Anterior cingulate cortex (tissue), 58 donors: Measurements from ENCODE around the gene AKR1C1.
A peak's percentile ranks its signal among the peaks of the same experiment; 100 is the strongest.
"Not testable (repeated sequence)": the region's sequence is repeated elsewhere in the genome, so short reads cannot be mapped to it uniquely, and the experiment has no call there.

ENCODE experiments used
- DNase-seq, 58 donors: peaks; one replicate each; lab custom pipeline; 2025; lab: John Stamatoyannopoulos, UW

Gene AKR1C1

DNA sequence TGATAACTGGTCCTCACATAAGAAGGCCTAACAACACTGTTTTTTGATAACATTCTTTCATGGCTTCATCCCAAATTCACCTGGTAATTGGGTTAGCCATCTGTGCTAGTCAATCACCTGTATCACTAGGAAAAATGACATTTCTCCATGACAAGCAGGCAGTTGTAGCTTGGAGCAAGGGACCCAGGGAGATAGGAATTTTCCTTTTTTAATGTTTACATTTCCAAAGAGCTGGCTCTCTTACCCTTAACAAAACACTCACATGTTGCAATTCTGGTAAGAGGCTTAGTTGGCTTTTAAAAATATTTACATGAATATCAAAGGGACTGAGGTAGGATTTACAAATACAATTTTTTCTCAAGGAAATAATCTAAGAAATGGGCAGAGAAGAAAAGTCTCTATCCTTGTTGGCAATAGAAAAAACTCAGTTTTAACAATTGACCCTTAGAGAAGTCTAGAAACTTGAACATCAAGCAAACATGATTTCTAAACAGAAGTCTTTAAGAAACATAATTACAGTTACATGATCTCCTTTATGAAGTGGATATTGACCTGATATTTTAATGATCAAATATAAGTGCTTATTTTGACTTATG, 16.1 kb upstream of the AKR1C1 start:
- no peak for DNase-seq

GRCh38 chr10:4947635-4948596, 15.3 kb upstream of the AKR1C1 start:
- peak in 4 of 58 donors; percentile 5 to 34 (median 12) for DNase-seq

DNA sequence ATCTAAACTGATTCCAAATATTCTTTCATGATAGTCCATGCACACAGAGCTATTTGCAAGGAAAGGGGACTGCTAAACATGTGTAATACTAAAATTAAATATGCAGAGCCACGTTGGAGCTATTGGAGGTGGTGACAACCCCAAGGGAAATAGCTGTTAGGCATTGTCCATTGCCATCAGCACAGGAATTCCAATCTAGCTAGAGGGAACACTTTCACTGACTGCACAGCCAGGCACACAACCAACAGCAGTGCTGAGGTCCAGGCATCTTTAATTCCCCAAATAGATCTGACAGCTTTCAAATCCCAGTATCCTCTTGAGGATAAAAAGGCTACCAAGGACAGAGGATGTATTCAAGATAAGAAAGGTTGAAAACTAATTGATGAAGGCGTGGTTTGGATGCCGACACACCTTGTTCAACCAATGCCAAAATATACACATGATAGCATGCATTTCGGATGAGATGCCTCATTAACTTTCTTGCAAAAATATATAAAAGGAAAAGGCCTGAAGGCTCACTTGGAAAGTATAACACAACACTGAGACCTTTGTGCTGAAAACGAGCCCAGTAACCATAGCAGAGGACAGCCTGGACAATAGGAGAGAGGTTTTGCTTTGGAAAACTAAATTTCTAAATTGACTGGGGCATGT, 11.6 kb upstream of the AKR1C1 start:
- not testable (repeated sequence) for DNase-seq

GRCh38 chr10:4953405-4953804, 9.8 kb upstream of the AKR1C1 start:
- DNase-seq, result no peak

GRCh38 chr10:4956088-4956487, 7.1 kb upstream of the AKR1C1 start:
- DNase-seq, result not testable (repeated sequence)

DNA sequence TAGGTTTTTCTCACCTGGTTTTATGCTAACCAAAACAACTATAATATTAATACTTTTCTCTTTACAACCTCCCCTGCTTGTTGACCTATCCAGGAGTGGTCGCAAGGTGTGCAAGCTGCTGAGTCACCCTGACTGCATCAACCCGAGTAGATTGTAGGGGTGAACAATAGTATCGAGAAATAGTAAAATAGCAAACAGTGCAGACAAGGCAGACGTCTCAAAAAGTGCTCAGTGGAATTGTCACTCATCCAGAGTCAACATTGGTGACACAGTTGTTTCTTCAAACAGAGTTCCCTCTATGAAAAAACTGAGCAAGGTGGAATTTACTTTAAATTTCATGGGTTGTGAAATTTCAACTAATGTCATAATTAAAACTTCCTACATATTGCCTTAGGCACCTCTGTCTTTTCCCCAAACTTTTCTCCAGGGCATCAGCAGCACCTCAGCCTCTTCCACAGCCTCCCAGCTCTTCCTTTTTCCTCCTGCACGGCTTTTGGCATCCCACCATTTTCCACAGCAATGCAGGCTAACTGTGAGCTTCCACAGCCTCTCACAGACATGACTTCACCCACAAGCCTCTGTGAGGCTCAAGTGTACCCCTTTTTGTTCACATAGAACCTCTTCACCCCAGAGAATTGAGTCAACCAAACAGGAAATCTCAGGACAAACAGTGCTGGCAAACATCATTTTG, 6.1 kb upstream of the AKR1C1 start:
- DNase-seq, result not testable (repeated sequence)

GRCh38 chr10:4961558-4961957, 1.7 kb upstream of the AKR1C1 start:
- not testable (repeated sequence) for DNase-seq

GRCh38 chr10:4962308-4962707, 907 bp upstream of the AKR1C1 start:
- not testable (repeated sequence) for DNase-seq

- DNase-seq, result not testable (repeated sequence)
Measured at GRCh38 chr10:4963815-4964154, 570 bp downstream of the AKR1C1 start.

DNA sequence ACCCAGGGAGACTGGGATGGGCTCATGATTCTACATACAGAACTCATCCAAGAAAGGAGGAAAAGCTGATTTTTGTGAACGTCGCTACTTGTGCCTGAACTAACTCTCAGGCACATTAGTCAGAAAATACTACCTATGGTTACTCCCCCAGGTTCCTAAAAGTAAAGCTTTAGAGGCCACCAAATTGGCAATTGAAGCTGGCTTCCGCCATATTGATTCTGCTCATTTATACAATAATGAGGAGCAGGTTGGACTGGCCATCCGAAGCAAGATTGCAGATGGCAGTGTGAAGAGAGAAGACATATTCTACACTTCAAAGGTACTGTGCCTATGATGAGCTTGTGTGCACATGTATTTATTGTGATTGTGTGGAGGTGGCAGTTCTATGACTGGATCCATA, 2.5 kb downstream of the AKR1C1 start:
- not testable (repeated sequence) for DNase-seq

DNA sequence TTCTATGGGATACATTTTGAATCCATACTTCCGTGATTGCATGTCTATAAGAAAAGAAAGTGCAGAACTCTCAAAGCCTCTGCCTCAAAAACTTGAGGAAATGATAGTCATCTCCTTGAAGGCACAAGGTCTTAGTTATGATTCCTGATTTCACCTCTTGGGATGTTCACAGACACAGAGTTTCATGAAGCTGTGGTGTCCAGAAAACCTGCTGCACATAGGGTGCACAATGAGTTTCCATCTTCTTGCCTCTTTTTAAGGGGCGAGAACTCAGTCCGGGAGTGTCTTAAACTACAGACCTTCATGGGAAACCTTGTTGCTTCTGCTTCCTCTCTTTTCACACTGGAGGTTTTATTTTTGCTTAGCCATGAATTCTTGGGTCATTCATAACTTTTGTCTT, 4.0 kb downstream of the AKR1C1 start:
- not testable (repeated sequence) for DNase-seq

GRCh38 chr10:4969289-4969688, 6.1 kb downstream of the AKR1C1 start:
- not testable (repeated sequence) for DNase-seq

GRCh38 chr10:4970362-4970761, 7.1 kb downstream of the AKR1C1 start:
- DNase-seq, result not testable (repeated sequence)

DNA sequence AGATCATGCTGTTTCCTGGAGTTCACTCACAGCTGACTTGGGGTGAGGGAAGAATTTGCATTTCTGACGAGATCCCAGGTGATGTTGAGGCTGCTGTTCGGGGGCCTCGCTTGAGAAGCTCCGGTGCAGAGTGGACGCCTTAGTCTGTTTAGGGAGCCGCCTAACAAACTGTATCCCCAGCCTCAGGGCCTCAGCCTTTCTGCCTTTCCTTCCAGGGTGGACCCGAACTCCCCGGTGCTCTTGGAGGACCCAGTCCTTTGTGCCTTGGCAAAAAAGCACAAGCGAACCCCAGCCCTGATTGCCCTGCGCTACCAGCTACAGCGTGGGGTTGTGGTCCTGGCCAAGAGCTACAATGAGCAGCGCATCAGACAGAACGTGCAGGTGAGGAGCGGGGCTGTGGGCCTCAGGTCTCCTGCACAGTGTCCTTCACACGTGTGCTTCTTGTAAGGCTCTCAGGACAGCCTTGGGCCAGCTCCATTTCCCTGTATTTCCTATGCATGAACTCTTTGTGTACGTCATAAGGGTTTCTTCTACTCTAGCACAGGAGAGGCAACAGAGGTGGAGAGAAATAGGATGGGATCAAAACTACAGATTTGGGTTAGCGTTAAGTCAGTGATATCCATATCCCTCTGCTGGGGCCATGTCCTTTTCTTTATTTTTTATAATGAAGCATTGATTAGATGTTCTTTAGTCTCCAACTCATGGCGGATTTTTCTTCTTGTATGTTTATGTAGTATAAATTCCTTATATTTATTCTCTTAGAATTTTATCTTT, 9.3 kb downstream of the AKR1C1 start:
- not testable (repeated sequence) for DNase-seq

- DNase-seq, result not testable (repeated sequence)
Measured at GRCh38 chr10:4973294-4973693, 10.1 kb downstream of the AKR1C1 start.

DNA sequence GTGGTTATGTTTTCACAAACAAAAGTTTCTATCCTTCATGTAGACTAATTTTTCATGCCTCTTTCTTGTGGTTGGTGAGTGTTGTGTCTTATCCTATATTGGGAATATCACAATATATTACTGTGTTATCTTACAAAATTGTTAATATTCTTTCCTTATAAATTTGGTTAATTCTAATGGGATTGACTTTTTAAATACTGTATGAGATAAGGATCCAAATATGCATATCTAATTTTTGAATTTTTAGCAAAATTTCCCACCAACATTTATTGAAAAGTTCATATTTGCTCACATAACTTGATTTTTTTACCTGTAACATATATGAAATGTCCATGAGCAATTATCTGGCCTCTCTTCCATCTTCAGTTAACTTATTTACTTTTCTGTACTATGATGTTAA, 11.2 kb downstream of the AKR1C1 start:
- DNase-seq, result not testable (repeated sequence)

- DNase-seq, result no peak
Measured at GRCh38 chr10:4977025-4977424, 13.8 kb downstream of the AKR1C1 start.

DNA sequence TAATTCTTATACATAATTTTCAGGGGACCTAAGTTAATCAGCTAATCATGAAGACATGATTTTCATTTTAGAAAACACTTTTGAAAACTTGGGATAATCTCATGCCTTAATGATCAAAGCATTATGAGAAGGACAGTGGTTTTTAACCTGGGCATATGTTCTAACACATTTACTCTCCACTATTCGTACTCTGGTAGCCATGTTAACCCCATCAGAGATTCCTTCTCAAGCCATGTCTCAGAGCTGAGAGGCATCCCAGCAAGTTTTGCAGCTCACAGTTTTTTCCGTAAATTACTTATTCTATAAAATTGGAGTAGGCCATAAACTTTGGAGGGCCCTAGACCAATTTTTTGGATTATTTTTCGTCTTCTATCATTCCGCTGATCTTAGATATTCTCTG, 15.7 kb downstream of the AKR1C1 start:
- no peak for DNase-seq

DNA sequence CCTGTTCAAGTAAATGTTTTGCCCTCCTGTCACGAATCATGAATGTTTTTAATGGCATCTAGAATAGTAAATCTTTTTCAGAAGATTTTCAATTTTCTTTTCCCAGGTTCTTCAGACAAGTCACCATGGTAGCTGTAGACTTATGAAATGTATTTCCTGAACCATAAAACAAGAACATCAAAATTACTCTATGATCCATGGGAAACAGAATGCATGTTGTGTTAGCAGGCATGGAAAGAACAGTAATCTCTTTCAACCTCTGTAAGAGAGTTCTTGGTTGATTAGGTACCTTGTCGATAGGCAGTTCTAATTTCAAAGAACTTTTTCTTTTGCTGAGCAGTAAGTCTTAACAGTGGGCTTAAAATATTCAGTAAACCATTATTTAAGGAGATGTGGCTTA, 17.6 kb downstream of the AKR1C1 start:
- DNase-seq, result no peak
